GM12878 (cell line): ENCODE data around the gene ZNF608. TPM values are rescaled to one million over a fixed set of nuclear protein-coding genes. Genes with fewer than 3 reads are reported as not detected.

Experiments used
- BACH1 ChIP-seq: fragments of 450-650 bp; IDR thresholded peaks from 2 replicates; pipeline ENCODE4 v1.6.1; 2017; ENCODE audit warnings: mild to moderate bottlenecking, borderline replicate concordance
- CBX3 ChIP-seq: fragments of 200-600 bp; sonication (generic); IDR thresholded peaks from 2 replicates; pipeline ENCODE4 v1.6.1; 2016; ENCODE audit warnings: low read depth, borderline replicate concordance
- CHD2 ChIP-seq: IDR thresholded peaks from 2 replicates; pipeline ENCODE4 v1.6.1; 2011; ENCODE audit warnings: low read depth, low read length, improper control_type of control experiment, borderline replicate concordance
- CHD4 ChIP-seq: fragments of 200-600 bp; sonication (generic); IDR thresholded peaks from 2 replicates; pipeline ENCODE4 v1.6.1; 2016; ENCODE audit warnings: mild to moderate bottlenecking
- EED ChIP-seq: sonication (generic); IDR thresholded peaks from 2 replicates; pipeline ENCODE4 v1.6.1; 2016; ENCODE audit warnings: antibody characterized with exemption, low read depth
- ELK1 ChIP-seq: IDR thresholded peaks from 2 replicates; pipeline ENCODE4 v1.6.1; 2012; ENCODE audit warnings: low read depth, low read length, improper control_type of control experiment
- EZH2 ChIP-seq: IDR thresholded peaks from 2 replicates; pipeline ENCODE4 v1.6.1; 2012; ENCODE audit warnings: low read depth, mild to moderate bottlenecking, control low read depth, inconsistent platforms, low read length, borderline replicate concordance; ENCODE audit not compliant: control insufficient read depth
- FOXM1 ChIP-seq: IDR thresholded peaks from 2 replicates; pipeline ENCODE4 v1.6.1; 2012; ENCODE audit warnings: low read depth, mild to moderate bottlenecking, inconsistent platforms, low read length, moderate library complexity
- HDAC6 ChIP-seq: fragments of 200-600 bp; sonication (generic); IDR thresholded peaks from one replicate; pipeline ENCODE4 v1.8.0; 2017; ENCODE audit warnings: antibody characterized with exemption; ENCODE audit not compliant: unreplicated experiment
- IKZF2 ChIP-seq, 2 experiments: fragments of 450-650 bp; IDR thresholded peaks; 2 replicates each; pipeline ENCODE4 v1.6.1; 2017; ENCODE audit warnings: mild to moderate bottlenecking in 2 of 2, moderate library complexity in 2 of 2
- JUNB ChIP-seq: IDR thresholded peaks from 2 replicates; pipeline ENCODE4 v1.6.1; 2016; ENCODE audit warnings: antibody characterized with exemption, mild to moderate bottlenecking
- MAX ChIP-seq: IDR thresholded peaks from 2 replicates; pipeline ENCODE4 v1.6.1; 2012; ENCODE audit warnings: low read depth, low read length, improper control_type of control experiment
- MTA2 ChIP-seq: fragments of 450-650 bp; IDR thresholded peaks from 2 replicates; pipeline ENCODE4 v1.6.1; 2016; ENCODE audit warnings: low read depth, mild to moderate bottlenecking, moderate library complexity
- MTA3 ChIP-seq: IDR thresholded peaks from 2 replicates; pipeline ENCODE4 v1.6.1; 2012; ENCODE audit warnings: low read length, inconsistent platforms, borderline replicate concordance
- MYB ChIP-seq: fragments of 150-350 bp; IDR thresholded peaks from 2 replicates; pipeline ENCODE4 v1.6.1; 2014; ENCODE audit warnings: mild to moderate bottlenecking, low read depth, low read length, borderline replicate concordance
- NFIC ChIP-seq: IDR thresholded peaks from 2 replicates; pipeline ENCODE4 v1.6.1; 2012; ENCODE audit warnings: low read depth, mild to moderate bottlenecking, inconsistent platforms, low read length, moderate library complexity
- NFYB ChIP-seq: IDR thresholded peaks from 2 replicates; pipeline ENCODE4 v1.6.1; 2011; ENCODE audit warnings: low read depth, mild to moderate bottlenecking, low read length, improper control_type of control experiment, moderate library complexity; ENCODE audit not compliant: insufficient read depth
- PAX8 ChIP-seq: fragments of 450-650 bp; IDR thresholded peaks from 2 replicates; pipeline ENCODE4 v1.6.1; 2017; ENCODE audit warnings: mild to moderate bottlenecking, moderate library complexity
- RBBP5 ChIP-seq: fragments of 200-600 bp; sonication (generic); conservative IDR thresholded peaks from 2 replicates; pipeline ENCODE4 v1.6.1; 2016
- RELA ChIP-seq: fragments of 450-650 bp; IDR thresholded peaks from 2 replicates; pipeline ENCODE4 v1.8.0; 2014; ENCODE audit warnings: borderline replicate concordance; ENCODE audit not compliant: partially characterized antibody
- SIX5 ChIP-seq: IDR thresholded peaks from 2 replicates; pipeline ENCODE4 v1.6.1; 2011; ENCODE audit warnings: mild to moderate bottlenecking, low read depth, low read length, moderate library complexity; ENCODE audit not compliant: severe bottlenecking
- SP1 ChIP-seq: IDR thresholded peaks from one replicate; pipeline ENCODE4 v1.6.1; 2011; ENCODE audit warnings: low read depth, low read length
- SUZ12 ChIP-seq: fragments of 200-600 bp; sonication (generic); IDR thresholded peaks from one replicate; pipeline ENCODE4 v1.6.1; 2018; ENCODE audit warnings: antibody characterized with exemption, mild to moderate bottlenecking; ENCODE audit not compliant: unreplicated experiment
- TAF1 ChIP-seq: IDR thresholded peaks from 2 replicates; pipeline ENCODE4 v1.6.1; 2011; ENCODE audit warnings: mild to moderate bottlenecking, low read depth, low read length, borderline replicate concordance
- ZNF217 ChIP-seq: fragments of 450-650 bp; IDR thresholded peaks from 2 replicates; pipeline ENCODE4 v1.6.1; 2017; ENCODE audit warnings: antibody characterized with exemption, mild to moderate bottlenecking
- ZNF687 ChIP-seq: fragments of 450-650 bp; IDR thresholded peaks from 2 replicates; pipeline ENCODE4 v1.6.1; 2017; ENCODE audit warnings: mild to moderate bottlenecking, moderate library complexity
- ZZZ3 ChIP-seq: IDR thresholded peaks from 2 replicates; pipeline ENCODE4 v1.6.1; 2011; ENCODE audit warnings: low read depth; ENCODE audit not compliant: control insufficient read depth, insufficient read length
- polyA plus RNA-seq, 11 experiments: library from polyadenylated mRNA; depleted of rRNA in 4 of 11; unstranded in 6 of 11; stranded (reverse) in 5 of 11; fragments of >200 nt; fragmentation: Nextera tagmentation in 4 of 11; fragmentation: Illumina TruSeq in 1 of 11; extraction: Ambion mirVana in 4 of 11; extraction: Trizol in 1 of 11; gene quantifications; 1 replicate in 1 of 11; 2 replicates in 10 of 11; pipeline versions ENCODE4 v1.2.1 to v1.2.3, GENCODE V29; 2011 to 2016; ENCODE audit warnings: inconsistent platforms in 2 of 11, missing spikeins in 2 of 11, low read depth in 1 of 11
- total RNA-seq, 4 experiments: library from RNA; depleted of rRNA in 3 of 4; stranded (reverse); fragments of >200 nt in 3 of 4; fragmentation: Illumina TruSeq in 1 of 4; extraction: Trizol in 1 of 4; gene quantifications; 2 replicates each; pipeline versions ENCODE4 v1.2.1 to v1.2.3, GENCODE V29; 2013 to 2021

The ZNF608 gene
- total and polyA plus RNA-seq, 10 of the 15 experiments (the other 5 are each of a cell fraction or from before 2014, with no cell fraction given), result 0.19 to 6.7 (median 0.64) TPM

- no peak for TF ChIP-seq NFIC
- no peak for TF ChIP-seq PAX8
- TF ChIP-seq ZZZ3, result no peak
- TF ChIP-seq ZNF217, result no peak
- no peak; the same call in 1 of the 2 replicates for TF ChIP-seq TAF1
- TF ChIP-seq ELK1, result no peak
- no peak for TF ChIP-seq RELA
- no peak for TF ChIP-seq ZNF687
- no peak for TF ChIP-seq EED
- TF ChIP-seq MTA2, result no peak
- no peak for TF ChIP-seq SUZ12
- TF ChIP-seq RBBP5, result no peak
- no peak for TF ChIP-seq FOXM1
- no peak for TF ChIP-seq CBX3
- no peak for TF ChIP-seq CHD4
- no peak for TF ChIP-seq MAX
- peak; percentile 72; the same call in 1 of the 2 replicates for TF ChIP-seq CHD2
- TF ChIP-seq EZH2, result no peak
- no peak for TF ChIP-seq NFYB
- no peak for TF ChIP-seq MYB
- no peak for TF ChIP-seq HDAC6
- no peak for TF ChIP-seq SIX5
- TF ChIP-seq IKZF2 (IDR thresholded peaks at IDR 0.05), result no peak; a peak in 1 of 4 replicates
- no peak for TF ChIP-seq JUNB
- TF ChIP-seq MTA3, result no peak; the same call in 1 of the 2 replicates
- no peak for TF ChIP-seq BACH1
- peak; percentile 19 for TF ChIP-seq SP1
Observed at GRCh38 chr5:124746916-124747790, 714 bp upstream of the ZNF608 start (continued).
